Neural cell (in vitro differentiated cells): ENCODE measurements around the gene CD300LG.

Experiments used
- EZH2 ChIP-seq: fragments of 200-600, 300-800 bp; shearing (Covaris generic), sonication (generic); IDR thresholded peaks from 2 replicates; pipeline ENCODE4 v1.6.1; 2014; ENCODE audit warnings: antibody characterized with exemption, low read length, borderline replicate concordance, mild to moderate bottlenecking; ENCODE audit not compliant: insufficient read depth, poor library complexity, severe bottlenecking
- MXI1 ChIP-seq: fragments of 450-650 bp; conservative IDR thresholded peaks from 2 replicates; pipeline ENCODE4 v1.6.1; 2014; ENCODE audit warnings: antibody characterized with exemption, mild to moderate bottlenecking; ENCODE audit not compliant: poor library complexity, severe bottlenecking
- POLR2AphosphoS5 ChIP-seq: IDR thresholded peaks from 2 replicates; pipeline ENCODE4 v1.6.1; 2012
- SMC3 ChIP-seq: fragments of 450-650 bp; conservative IDR thresholded peaks from 2 replicates; pipeline ENCODE4 v1.6.1; 2014; ENCODE audit warnings: antibody characterized with exemption, mild to moderate bottlenecking, moderate library complexity; ENCODE audit not compliant: poor library complexity
- TF ChIP-seq, protein P1 (sequence below): fragments of 450-650 bp; IDR thresholded peaks from 2 replicates; pipeline ENCODE4 v1.5.1; 2014; ENCODE audit warnings: antibody characterized with exemption, mild to moderate bottlenecking, moderate library complexity; ENCODE audit not compliant: poor library complexity, severe bottlenecking
- TF ChIP-seq, protein P2 (sequence below): IDR thresholded peaks from 2 replicates; pipeline ENCODE4 v1.6.1; 2012; ENCODE audit warnings: borderline replicate concordance

DNA sequence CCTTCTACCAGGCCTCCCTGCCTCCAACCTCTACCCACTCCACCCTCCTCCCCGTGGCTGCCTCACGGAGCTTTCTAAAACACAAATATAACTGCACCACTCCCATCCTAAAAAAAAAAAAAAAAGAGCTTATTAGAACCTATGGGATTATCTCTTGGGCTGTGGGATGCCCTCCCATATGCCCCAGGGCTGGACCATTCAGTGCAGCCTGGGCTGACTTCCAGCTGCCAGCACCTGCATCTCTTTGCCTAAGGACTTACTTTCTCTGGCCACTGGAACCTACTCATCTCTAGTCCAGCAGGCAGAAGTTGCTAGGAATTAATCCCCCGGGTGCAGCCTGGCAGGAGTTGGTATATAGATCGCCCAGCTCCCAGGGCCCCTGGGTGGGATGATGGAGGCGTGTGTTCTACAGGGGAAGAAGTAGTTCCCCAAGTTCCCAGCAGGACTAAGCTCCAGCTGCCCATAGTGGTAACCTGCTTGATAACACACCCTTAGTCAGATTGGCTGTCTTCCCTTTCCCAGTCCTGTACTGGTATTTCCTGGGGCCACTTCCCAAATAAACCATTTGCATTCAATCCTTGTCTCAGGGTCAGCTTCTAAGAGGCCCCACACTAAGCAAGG lies 24.3 kb upstream of the CD300LG start:
- TF ChIP-seq SMC3: no peak
- TF ChIP-seq, protein P1, sequence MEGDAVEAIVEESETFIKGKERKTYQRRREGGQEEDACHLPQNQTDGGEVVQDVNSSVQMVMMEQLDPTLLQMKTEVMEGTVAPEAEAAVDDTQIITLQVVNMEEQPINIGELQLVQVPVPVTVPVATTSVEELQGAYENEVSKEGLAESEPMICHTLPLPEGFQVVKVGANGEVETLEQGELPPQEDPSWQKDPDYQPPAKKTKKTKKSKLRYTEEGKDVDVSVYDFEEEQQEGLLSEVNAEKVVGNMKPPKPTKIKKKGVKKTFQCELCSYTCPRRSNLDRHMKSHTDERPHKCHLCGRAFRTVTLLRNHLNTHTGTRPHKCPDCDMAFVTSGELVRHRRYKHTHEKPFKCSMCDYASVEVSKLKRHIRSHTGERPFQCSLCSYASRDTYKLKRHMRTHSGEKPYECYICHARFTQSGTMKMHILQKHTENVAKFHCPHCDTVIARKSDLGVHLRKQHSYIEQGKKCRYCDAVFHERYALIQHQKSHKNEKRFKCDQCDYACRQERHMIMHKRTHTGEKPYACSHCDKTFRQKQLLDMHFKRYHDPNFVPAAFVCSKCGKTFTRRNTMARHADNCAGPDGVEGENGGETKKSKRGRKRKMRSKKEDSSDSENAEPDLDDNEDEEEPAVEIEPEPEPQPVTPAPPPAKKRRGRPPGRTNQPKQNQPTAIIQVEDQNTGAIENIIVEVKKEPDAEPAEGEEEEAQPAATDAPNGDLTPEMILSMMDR: no peak
- TF ChIP-seq POLR2AphosphoS5: no peak
- TF ChIP-seq MXI1: no peak
- TF ChIP-seq EZH2: no peak
- TF ChIP-seq, protein P2, sequence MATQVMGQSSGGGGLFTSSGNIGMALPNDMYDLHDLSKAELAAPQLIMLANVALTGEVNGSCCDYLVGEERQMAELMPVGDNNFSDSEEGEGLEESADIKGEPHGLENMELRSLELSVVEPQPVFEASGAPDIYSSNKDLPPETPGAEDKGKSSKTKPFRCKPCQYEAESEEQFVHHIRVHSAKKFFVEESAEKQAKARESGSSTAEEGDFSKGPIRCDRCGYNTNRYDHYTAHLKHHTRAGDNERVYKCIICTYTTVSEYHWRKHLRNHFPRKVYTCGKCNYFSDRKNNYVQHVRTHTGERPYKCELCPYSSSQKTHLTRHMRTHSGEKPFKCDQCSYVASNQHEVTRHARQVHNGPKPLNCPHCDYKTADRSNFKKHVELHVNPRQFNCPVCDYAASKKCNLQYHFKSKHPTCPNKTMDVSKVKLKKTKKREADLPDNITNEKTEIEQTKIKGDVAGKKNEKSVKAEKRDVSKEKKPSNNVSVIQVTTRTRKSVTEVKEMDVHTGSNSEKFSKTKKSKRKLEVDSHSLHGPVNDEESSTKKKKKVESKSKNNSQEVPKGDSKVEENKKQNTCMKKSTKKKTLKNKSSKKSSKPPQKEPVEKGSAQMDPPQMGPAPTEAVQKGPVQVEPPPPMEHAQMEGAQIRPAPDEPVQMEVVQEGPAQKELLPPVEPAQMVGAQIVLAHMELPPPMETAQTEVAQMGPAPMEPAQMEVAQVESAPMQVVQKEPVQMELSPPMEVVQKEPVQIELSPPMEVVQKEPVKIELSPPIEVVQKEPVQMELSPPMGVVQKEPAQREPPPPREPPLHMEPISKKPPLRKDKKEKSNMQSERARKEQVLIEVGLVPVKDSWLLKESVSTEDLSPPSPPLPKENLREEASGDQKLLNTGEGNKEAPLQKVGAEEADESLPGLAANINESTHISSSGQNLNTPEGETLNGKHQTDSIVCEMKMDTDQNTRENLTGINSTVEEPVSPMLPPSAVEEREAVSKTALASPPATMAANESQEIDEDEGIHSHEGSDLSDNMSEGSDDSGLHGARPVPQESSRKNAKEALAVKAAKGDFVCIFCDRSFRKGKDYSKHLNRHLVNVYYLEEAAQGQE: no peak
